Neural cell (in vitro differentiated cells): ENCODE results near the gene STXBP5.

Experiments used
- CTCF ChIP-seq: fragments of 450-650 bp; IDR thresholded peaks from 2 replicates; pipeline ENCODE4 v1.5.1; 2014; ENCODE audit warnings: antibody characterized with exemption, mild to moderate bottlenecking, moderate library complexity; ENCODE audit not compliant: poor library complexity, severe bottlenecking
- EP300 ChIP-seq: fragments of 450-650 bp; conservative IDR thresholded peaks from 2 replicates; pipeline ENCODE4 v1.6.1; 2014; ENCODE audit warnings: antibody characterized with exemption, mild to moderate bottlenecking, moderate library complexity; ENCODE audit not compliant: poor library complexity, severe bottlenecking
- MXI1 ChIP-seq: fragments of 450-650 bp; conservative IDR thresholded peaks from 2 replicates; pipeline ENCODE4 v1.6.1; 2014; ENCODE audit warnings: antibody characterized with exemption, mild to moderate bottlenecking; ENCODE audit not compliant: poor library complexity, severe bottlenecking

GRCh38 chr6:147221739-147222138 is 17.5 kb downstream of the STXBP5 start:
- TF ChIP-seq CTCF (no peak), MXI1 (no peak), EP300 (no peak)
